Astrocyte (in vitro differentiated cells and primary cell): ENCODE data around the gene PDLIM5. TPM values are rescaled to one million over a fixed set of nuclear protein-coding genes. Genes with fewer than 3 reads are reported as not detected.

Experiments used
- DNase-seq: peaks from one replicate; pipeline ENCODE4 v3.0.0-alpha.2; 2010; ENCODE audit warnings: low read depth
- FAIRE-seq: peaks from 2 replicates; lab custom pipeline; 2011; peaks lifted over from hg19 to GRCh38; lab: Jason Lieb, UNC
- H2AFZ ChIP-seq: 2 replicates; pipeline ENCODE4 v1.6.0; 2012; ENCODE audit warnings: low read depth, low read length, inconsistent platforms
- H3K27ac ChIP-seq: 2 replicates; pipeline ENCODE4 v1.5.1; 2011; ENCODE audit warnings: low read depth, low read length, inconsistent platforms
- H3K27me3 ChIP-seq: 2 replicates; pipeline ENCODE4 v1.6.0; 2011; ENCODE audit warnings: low read length, inconsistent platforms; ENCODE audit not compliant: insufficient read depth
- H3K36me3 ChIP-seq: 2 replicates; pipeline ENCODE4 v1.5.1; 2011; ENCODE audit warnings: low read length, inconsistent platforms; ENCODE audit not compliant: insufficient read depth
- H3K4me1 ChIP-seq: 2 replicates; pipeline ENCODE4 v1.5.1; 2011; ENCODE audit warnings: low read length, inconsistent platforms; ENCODE audit not compliant: insufficient read depth
- H3K4me2 ChIP-seq: 2 replicates; pipeline ENCODE4 v1.6.0; 2012; ENCODE audit warnings: low read length, inconsistent platforms
- H3K4me3 ChIP-seq: 2 replicates; pipeline ENCODE4 v1.5.1; 2011; ENCODE audit warnings: low read depth, mild to moderate bottlenecking, low read length, inconsistent platforms; ENCODE audit not compliant: insufficient read depth
- H3K79me2 ChIP-seq: 2 replicates; pipeline ENCODE4 v1.6.0; 2012; ENCODE audit warnings: mild to moderate bottlenecking, low read length, inconsistent platforms; ENCODE audit not compliant: insufficient read depth
- H3K9ac ChIP-seq: 2 replicates; pipeline ENCODE4 v1.6.0; 2012; ENCODE audit warnings: mild to moderate bottlenecking, low read length, inconsistent platforms
- H3K9me3 ChIP-seq: 2 replicates; pipeline ENCODE4 v1.5.1; 2012; ENCODE audit warnings: low read depth, mild to moderate bottlenecking, low read length, inconsistent platforms; ENCODE audit not compliant: insufficient read depth
- H4K20me1 ChIP-seq: 2 replicates; pipeline ENCODE4 v1.6.0; 2012; ENCODE audit warnings: low read length, inconsistent platforms; ENCODE audit not compliant: insufficient read depth
- H3K27ac Mint-ChIP-seq: one replicate; pipeline ENCODE4 v1.8.0; 2021; ENCODE audit warnings: mild to moderate bottlenecking, mixed read lengths; ENCODE audit not compliant: unreplicated experiment
- H3K27me3 Mint-ChIP-seq: one replicate; pipeline ENCODE4 v1.8.0; 2021; ENCODE audit warnings: low read depth, mixed read lengths; ENCODE audit not compliant: unreplicated experiment
- H3K36me3 Mint-ChIP-seq: one replicate; pipeline ENCODE4 v1.8.0; 2021; ENCODE audit warnings: low read depth, mixed read lengths; ENCODE audit not compliant: unreplicated experiment
- H3K4me1 Mint-ChIP-seq: one replicate; pipeline ENCODE4 v1.8.0; 2021; ENCODE audit warnings: low read depth, mixed read lengths; ENCODE audit not compliant: unreplicated experiment
- H3K4me3 Mint-ChIP-seq: one replicate; pipeline ENCODE4 v1.8.0; 2021; ENCODE audit warnings: mild to moderate bottlenecking, moderate library complexity, mixed read lengths; ENCODE audit not compliant: unreplicated experiment
- H3K9me3 Mint-ChIP-seq: one replicate; pipeline ENCODE4 v1.8.0; 2021; ENCODE audit warnings: mild to moderate bottlenecking, mixed read lengths; ENCODE audit not compliant: unreplicated experiment
- EZH2 ChIP-seq: IDR thresholded peaks from 2 replicates; pipeline ENCODE4 v1.6.1; 2012; ENCODE audit warnings: mild to moderate bottlenecking, low read length, inconsistent platforms; ENCODE audit not compliant: insufficient read depth
- total RNA-seq: library from RNA; stranded (reverse); gene quantifications from 2 replicates; pipeline ENCODE4 v1.2.1, GENCODE V29; 2021
- TF ChIP-seq, protein P1 (sequence below): IDR thresholded peaks from 2 replicates; pipeline ENCODE4 v1.5.1; 2011; ENCODE audit warnings: low read depth, mild to moderate bottlenecking, inconsistent platforms, low read length, moderate library complexity; ENCODE audit not compliant: insufficient read depth

The PDLIM5 gene
- total RNA-seq, 1 donor from 2014 or later = 181 TPM

DNA sequence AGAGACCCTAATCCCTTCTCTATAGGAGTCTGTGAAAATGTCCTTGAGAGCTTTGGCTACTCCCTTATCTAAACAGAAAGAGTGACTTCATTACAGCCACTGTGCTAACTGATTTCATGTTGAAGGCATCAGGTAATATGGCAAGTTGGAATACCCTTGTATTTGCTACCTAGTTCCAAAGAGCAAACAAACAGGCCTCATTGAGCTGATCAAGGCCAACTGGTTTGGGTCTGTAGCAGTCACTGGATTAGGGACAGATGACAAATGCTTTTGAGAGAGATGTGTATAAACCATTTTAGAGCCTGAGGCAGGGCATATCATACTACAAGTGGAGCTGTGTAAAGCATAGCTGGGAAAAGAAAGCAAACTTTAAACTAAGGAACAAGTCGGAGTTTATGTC, 22.9 kb upstream of the PDLIM5 start:
- Mint-ChIP-seq H3K27ac (no peak overlapping the region), H3K27me3 (no peaks in the 10 kb centered on the region)

DNA sequence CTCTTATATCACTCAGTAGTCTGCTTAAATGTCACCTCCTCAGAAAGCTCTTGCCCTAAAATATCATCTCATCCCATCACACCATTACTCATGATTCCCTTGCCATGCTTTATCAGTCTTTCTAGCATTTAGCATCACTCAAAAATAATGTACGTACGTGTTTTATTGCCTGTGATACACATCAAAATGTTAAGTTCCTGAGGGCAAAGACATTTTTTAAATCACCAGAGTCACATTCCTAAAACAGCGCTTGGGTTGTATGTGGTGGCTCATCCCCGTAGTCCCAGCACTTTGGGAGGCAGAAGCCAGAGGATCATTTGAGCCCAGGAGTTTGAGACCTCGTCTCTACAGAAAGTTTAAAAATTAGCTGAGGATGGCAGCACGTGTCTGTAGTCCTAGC, 21.3 kb upstream of the PDLIM5 start:
- H3K4me3 ChIP-seq = no peak overlapping the region
- no peak overlapping the region for H2AFZ ChIP-seq
- no peak for DNase-seq
- H3K27me3 Mint-ChIP-seq = no peaks in the 10 kb centered on the region
- no peak overlapping the region for H3K27ac Mint-ChIP-seq
- H3K9ac ChIP-seq = no peak overlapping the region
- H3K79me2 ChIP-seq = no peaks in the 10 kb centered on the region
- no peaks in the 10 kb centered on the region for H3K4me1 Mint-ChIP-seq
- no peaks in the 10 kb centered on the region for H3K4me1 ChIP-seq
- H3K27me3 ChIP-seq = no peaks in the 10 kb centered on the region
- peaks cover 5% of the 10 kb centered on the region for H3K9me3 Mint-ChIP-seq
- H3K36me3 ChIP-seq = no peaks in the 10 kb centered on the region
- H3K27ac ChIP-seq = no peak overlapping the region
- no peak for TF ChIP-seq EZH2
- TF ChIP-seq, protein P1, sequence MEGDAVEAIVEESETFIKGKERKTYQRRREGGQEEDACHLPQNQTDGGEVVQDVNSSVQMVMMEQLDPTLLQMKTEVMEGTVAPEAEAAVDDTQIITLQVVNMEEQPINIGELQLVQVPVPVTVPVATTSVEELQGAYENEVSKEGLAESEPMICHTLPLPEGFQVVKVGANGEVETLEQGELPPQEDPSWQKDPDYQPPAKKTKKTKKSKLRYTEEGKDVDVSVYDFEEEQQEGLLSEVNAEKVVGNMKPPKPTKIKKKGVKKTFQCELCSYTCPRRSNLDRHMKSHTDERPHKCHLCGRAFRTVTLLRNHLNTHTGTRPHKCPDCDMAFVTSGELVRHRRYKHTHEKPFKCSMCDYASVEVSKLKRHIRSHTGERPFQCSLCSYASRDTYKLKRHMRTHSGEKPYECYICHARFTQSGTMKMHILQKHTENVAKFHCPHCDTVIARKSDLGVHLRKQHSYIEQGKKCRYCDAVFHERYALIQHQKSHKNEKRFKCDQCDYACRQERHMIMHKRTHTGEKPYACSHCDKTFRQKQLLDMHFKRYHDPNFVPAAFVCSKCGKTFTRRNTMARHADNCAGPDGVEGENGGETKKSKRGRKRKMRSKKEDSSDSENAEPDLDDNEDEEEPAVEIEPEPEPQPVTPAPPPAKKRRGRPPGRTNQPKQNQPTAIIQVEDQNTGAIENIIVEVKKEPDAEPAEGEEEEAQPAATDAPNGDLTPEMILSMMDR = no peak
- no peak overlapping the region for H3K4me2 ChIP-seq
- H3K4me3 Mint-ChIP-seq = no peak overlapping the region
- H3K9me3 ChIP-seq = peaks cover 4% of the 10 kb centered on the region
- peak; percentile 37 for FAIRE-seq
- H4K20me1 ChIP-seq = no peaks in the 10 kb centered on the region
- H3K36me3 Mint-ChIP-seq = no peaks in the 10 kb centered on the region

More for the DNA sequence above, 22.9 kb upstream of the PDLIM5 start:
- H3K36me3 ChIP-seq = no peaks in the 10 kb centered on the region
- no peak overlapping the region for H3K9ac ChIP-seq
- H4K20me1 ChIP-seq = no peaks in the 10 kb centered on the region
- Mint-ChIP-seq H3K4me1 (no peaks in the 10 kb centered on the region), H3K4me3 (no peak overlapping the region), H3K36me3 (no peaks in the 10 kb centered on the region), H3K9me3 (peaks cover 5% of the 10 kb centered on the region)
- H3K27ac ChIP-seq = no peak overlapping the region
- peaks cover 4% of the 10 kb centered on the region for H3K9me3 ChIP-seq
- no peak overlapping the region for H3K4me2 ChIP-seq
- TF ChIP-seq EZH2 = no peak
- TF ChIP-seq, protein P1 = no peak
- FAIRE-seq (no peak), DNase-seq (no peak)
- H3K4me3 ChIP-seq = no peak overlapping the region
- H2AFZ ChIP-seq = no peak overlapping the region
- no peaks in the 10 kb centered on the region for H3K4me1 ChIP-seq
- no peaks in the 10 kb centered on the region for H3K79me2 ChIP-seq
- no peaks in the 10 kb centered on the region for H3K27me3 ChIP-seq

- Histone ChIP-seq H4K20me1 (no peaks in the 10 kb centered on the region), H3K36me3 (no peaks in the 10 kb centered on the region), H3K4me1 (no peaks in the 10 kb centered on the region), H3K9me3 (peaks cover 4% of the 10 kb centered on the region), H3K9ac (no peak overlapping the region), H3K27me3 (no peaks in the 10 kb centered on the region), H3K4me2 (no peak overlapping the region), H3K79me2 (no peaks in the 10 kb centered on the region), H3K4me3 (no peak overlapping the region), H3K27ac (no peak overlapping the region), H2AFZ (no peak overlapping the region)
- Mint-ChIP-seq H3K9me3 (peaks cover 5% of the 10 kb centered on the region), H3K36me3 (no peaks in the 10 kb centered on the region), H3K27me3 (no peaks in the 10 kb centered on the region), H3K4me1 (no peaks in the 10 kb centered on the region), H3K4me3 (no peak overlapping the region), H3K27ac (no peak overlapping the region)
- TF ChIP-seq, protein P1 = no peak
- TF ChIP-seq EZH2 = no peak
- DNase-seq (no peak), FAIRE-seq (no peak)
Observed at GRCh38 chr4:94431388-94431787, 20.4 kb upstream of the PDLIM5 start.
